Psoas muscle (tissue), 8 donors: ENCODE data around the gene CXCR4. TPM values are rescaled to one million over a fixed set of nuclear protein-coding genes. Genes with fewer than 3 reads are reported as not detected.

Source experiments
- ATAC-seq, 4 donors: fragments of 200-7000 bp; cut with Tn5 transposase; one replicate each; pipeline ENCODE4 v1.9.1; 2020; ENCODE audit warnings: moderate library complexity in 3 of 4, mild to moderate bottlenecking in 2 of 4
- DNase-seq, 2 donors: peaks; one replicate each; pipeline ENCODE4 v3.0.0-alpha.2; 2020
- H3K27ac ChIP-seq: fragments of 200-600 bp; one replicate; pipeline ENCODE4 v1.8.0; 2022
- H3K27me3 ChIP-seq, 3 donors: fragments of 200-600 bp in 1 of 3; one replicate each; pipeline versions ENCODE4 v1.6.1 to v1.8.0; 2013 to 2022; ENCODE audit warnings: low read length in 2 of 3, mild to moderate bottlenecking in 2 of 3, moderate library complexity in 1 of 3; ENCODE audit not compliant: insufficient read depth in 3 of 3
- H3K36me3 ChIP-seq, 2 donors: fragments of 200-600 bp in 1 of 2; one replicate each; pipeline versions ENCODE4 v1.6.1 to v1.8.0; 2013 to 2022; ENCODE audit warnings: low read depth in 1 of 2, mild to moderate bottlenecking in 1 of 2, moderate library complexity in 1 of 2; ENCODE audit not compliant: insufficient read depth in 1 of 2
- H3K4me1 ChIP-seq: fragments of 200-600 bp; one replicate; pipeline ENCODE4 v1.8.0; 2022
- H3K4me3 ChIP-seq: fragments of 200-600 bp; one replicate; pipeline ENCODE4 v1.8.0; 2022; ENCODE audit warnings: mild to moderate bottlenecking
- H3K9me3 ChIP-seq: fragments of 200-600 bp; one replicate; pipeline ENCODE4 v1.8.0; 2022
- CTCF ChIP-seq: fragments of 200-600 bp; IDR thresholded peaks from one replicate; pipeline ENCODE4 v1.8.0; 2022; ENCODE audit warnings: antibody characterized with exemption
- WGBS, 3 donors: extraction: QIAGEN DNeasy Blood & Tissue Kit; methylation state at CpG; one replicate each; pipeline versions ENCODE4 v1.1.6 to v1.1.7; 2013; 5-methylcytosine and 5-hydroxymethylcytosine counted together
- intact Hi-C, 2 donors: fragments of 100-400 bp; cut with DNase I; formaldehyde crosslinking; loops; one replicate each; pipeline versions ENCODE4 v1.11.0 to v1.14.2; 2022
- polyA plus RNA-seq, 3 donors: library from polyadenylated mRNA; stranded (reverse); fragments of 200-250 nt; gene quantifications; one replicate each; pipeline ENCODE4 v1.2.3, GENCODE V29; 2013
- total RNA-seq, 4 donors: library from RNA; stranded (reverse); fragmentation: NEBNext Ultra II Directional in 2 of 4; extraction: Animal tissue kit (Norgen Biotek cat#: 25700) in 2 of 4; gene quantifications; one replicate each; pipeline versions ENCODE4 v1.2.1 to v1.2.4, GENCODE V29; 2021 to 2023
- donor health status: healthy with polysubstance abuse.
- donor health status: DM: no; HTN: no; CAD: no; lungs with moderate emphysema.
- donor health status: Bipolar disorder and iron deficiency.
- donor health status: healthy.
- donor health status: DM: yes; HTN: yes; CAD: no.
- donor health status: DM: no; HTN: no; CAD: no.
- donor health status: DM: no; HTN: no; CAD: no.
- donor health status: DM: yes; HTN: yes; CAD: no.

Gene CXCR4
- total and polyA plus RNA-seq, 7 donors: 1.8 to 9.1 (median 3.0) TPM

- TF ChIP-seq CTCF: no peak
- no peaks in the 10 kb centered on the region for H3K4me1 ChIP-seq
- intact Hi-C loops: no loop called here
- H3K27me3 ChIP-seq: peaks cover 0 to 8% (median 0%) of the 10 kb centered on the region in 3 donors
- ATAC-seq (no peak), DNase-seq (no peak)
- 80 to 90% (median 88%) methylated on average over 6 of the region's 6 CpGs for WGBS, 3 donors
- no peak overlapping the region for H3K27ac ChIP-seq
- no peaks in the 10 kb centered on the region for H3K9me3 ChIP-seq
- no peak overlapping the region for H3K4me3 ChIP-seq
- H3K36me3 ChIP-seq: no peaks in the 10 kb centered on the region
Observed at GRCh38 chr2:136107051-136108033, 10.6 kb downstream of the CXCR4 start.

- ATAC-seq (no peak), DNase-seq (no peak)
- Histone ChIP-seq H3K36me3 (no peaks in the 10 kb centered on the region), H3K27ac (no peak overlapping the region), H3K4me1 (no peaks in the 10 kb centered on the region), H3K9me3 (no peaks in the 10 kb centered on the region), H3K27me3 (peaks cover 0 to 5% (median 0%) of the 10 kb centered on the region in 3 donors), H3K4me3 (no peak overlapping the region)
- intact Hi-C loops: no loop called here
- TF ChIP-seq CTCF: no peak
- WGBS, 3 donors: 56 to 80% (median 59%) methylated on average over 7 of the region's 7 CpGs
Observed at GRCh38 chr2:136106505-136106904, 11.4 kb downstream of the CXCR4 start.

GRCh38 chr2:136104977-136105376, 13.0 kb downstream of the CXCR4 start:
- no peaks in the 10 kb centered on the region for H3K36me3 ChIP-seq
- no peaks in the 10 kb centered on the region for H3K4me1 ChIP-seq
- no peak overlapping the region for H3K4me3 ChIP-seq
- 91 to 95% (median 93%) methylated on average over 3 of the region's 3 CpGs for WGBS, 3 donors
- no peaks in the 10 kb centered on the region for H3K27me3 ChIP-seq
- DNase-seq (no peak), ATAC-seq (no peak)
- no peak overlapping the region for H3K27ac ChIP-seq
- TF ChIP-seq CTCF: no peak
- H3K9me3 ChIP-seq: no peaks in the 10 kb centered on the region
- intact Hi-C loops: no loop called here

GRCh38 chr2:136101042-136101441, 16.9 kb downstream of the CXCR4 start:
- H3K9me3 ChIP-seq: no peaks in the 10 kb centered on the region
- TF ChIP-seq CTCF: no peak
- no peak overlapping the region for H3K4me3 ChIP-seq
- intact Hi-C loops: no loop called here
- no peaks in the 10 kb centered on the region for H3K4me1 ChIP-seq
- ATAC-seq (no peak), DNase-seq (no peak)
- H3K36me3 ChIP-seq: no peaks in the 10 kb centered on the region
- no peak overlapping the region for H3K27ac ChIP-seq
- 91 to 100% (median 94%) methylated on average over 2 of the region's 2 CpGs for WGBS, 3 donors
- no peaks in the 10 kb centered on the region for H3K27me3 ChIP-seq
